GM19397 (cell line): Measurements from ENCODE around the gene SMG1.
"Not testable (repeated sequence)": the region's sequence is repeated elsewhere in the genome, so short reads cannot be mapped to it uniquely, and the experiment has no call there.

Experiments
- ATAC-seq: cut with Tn5 transposase; IDR thresholded peaks from one replicate; pipeline ENCODE4 v1.9.1; 2021; ENCODE audit warnings: mild to moderate bottlenecking, moderate library complexity; ENCODE audit not compliant: unreplicated experiment

SMG1 gene

GRCh38 chr16:18925986-18926865, at the start of gene SMG1:
TSS of gene SMG1 (minus strand) at chr16:18926408. CDS start at chr16:18926041, 367 bp downstream.
- ATAC-seq, result peak; percentile 87

- no peak for ATAC-seq
Measured at GRCh38 chr16:18975109-18975508, 48.9 kb upstream of the SMG1 start.

- no peak for ATAC-seq
Measured at GRCh38 chr16:18969855-18970240, 43.6 kb upstream of the SMG1 start.

- ATAC-seq, result no peak
Measured at GRCh38 chr16:18969050-18969854, 43.0 kb upstream of the SMG1 start.

- no peak for ATAC-seq
Measured at GRCh38 chr16:18966791-18967190, 40.6 kb upstream of the SMG1 start.

- ATAC-seq, result no peak
Measured at GRCh38 chr16:18965555-18965954, 39.3 kb upstream of the SMG1 start.

GRCh38 chr16:18959031-18959505, 32.9 kb upstream of the SMG1 start:
- no peak for ATAC-seq

- no peak for ATAC-seq
Measured at GRCh38 chr16:18958621-18959029, 32.4 kb upstream of the SMG1 start.

GRCh38 chr16:18956658-18957241, 30.5 kb upstream of the SMG1 start:
- not testable (repeated sequence) for ATAC-seq

GRCh38 chr16:18955874-18956580, 29.8 kb upstream of the SMG1 start:
- not testable (repeated sequence) for ATAC-seq

GRCh38 chr16:18953547-18953946, 27.3 kb upstream of the SMG1 start:
- ATAC-seq, result no peak

GRCh38 chr16:18950469-18951185, 24.4 kb upstream of the SMG1 start:
- no peak for ATAC-seq

GRCh38 chr16:18948372-18949020, 22.3 kb upstream of the SMG1 start:
- no peak for ATAC-seq

GRCh38 chr16:18945233-18945632, 19.0 kb upstream of the SMG1 start:
- ATAC-seq, result no peak

GRCh38 chr16:18943414-18943813, 17.2 kb upstream of the SMG1 start:
- no peak for ATAC-seq

GRCh38 chr16:18942061-18942460, 15.9 kb upstream of the SMG1 start:
- ATAC-seq, result no peak

- ATAC-seq, result no peak
Measured at GRCh38 chr16:18941471-18941870, 15.3 kb upstream of the SMG1 start.

- ATAC-seq, result no peak
Measured at GRCh38 chr16:18938986-18939385, 12.8 kb upstream of the SMG1 start.

GRCh38 chr16:18937390-18937789, 11.2 kb upstream of the SMG1 start:
- ATAC-seq, result no peak
